Brain microvascular endothelial cell (primary cell): ENCODE data around the gene SRCIN1.

ENCODE experiments used
- DNase-seq: peaks from one replicate; pipeline ENCODE4 v3.0.0-alpha.2; 2020
- H3K27ac ChIP-seq: fragments of 250-450 bp; sonication (Bioruptor Pico); 2 replicates; pipeline ENCODE4 v1.5.1; 2020; ENCODE audit warnings: mild to moderate bottlenecking, moderate library complexity
- H3K27me3 ChIP-seq: fragments of 250-450 bp; sonication (Bioruptor Pico); replicated peaks from 2 replicates; pipeline ENCODE4 v1.5.1; 2020; ENCODE audit warnings: mild to moderate bottlenecking
- H3K36me3 ChIP-seq: fragments of 250-450 bp; sonication (Bioruptor Pico); replicated peaks from 2 replicates; pipeline ENCODE4 v1.5.1; 2020; ENCODE audit warnings: mild to moderate bottlenecking
- H3K4me3 ChIP-seq: 2 replicates; pipeline ENCODE4 v1.5.1; 2011; ENCODE audit warnings: low read depth, mild to moderate bottlenecking, control low read depth, low read length, moderate library complexity
- CTCF ChIP-seq: IDR thresholded peaks from 2 replicates; pipeline ENCODE4 v1.5.1; 2011; ENCODE audit warnings: low read depth, mild to moderate bottlenecking, moderate library complexity, low read length, control low read depth, inconsistent platforms; ENCODE audit errors: missing control alignments
- in situ Hi-C: cut with HindIII; loops from 2 replicates; pipeline ENCODE4 v1.10.0; 2017; ENCODE audit warnings: low sequenced_read_pairs, low pct_ligation_motif_present

SRCIN1 gene

GRCh38 chr17:38611872-38612376 lies 6.2 kb upstream of the SRCIN1 start:
- Histone ChIP-seq H3K27me3 (peaks cover 34% of the 10 kb centered on the region), H3K36me3 (no peaks in the 10 kb centered on the region), H3K27ac (no peak overlapping the region), H3K4me3 (no peak overlapping the region)
- TF ChIP-seq CTCF = no peak
- no peak for DNase-seq
- in situ Hi-C loops = no loop called here

GRCh38 chr17:38611070-38611786 lies 5.5 kb upstream of the SRCIN1 start:
- DNase-seq = no peak
- H3K27me3 ChIP-seq = peaks cover 41% of the 10 kb centered on the region
- H3K36me3 ChIP-seq = no peaks in the 10 kb centered on the region
- TF ChIP-seq CTCF = no peak
- in situ Hi-C loops = no loop called here
- no peak overlapping the region for H3K4me3 ChIP-seq
- no peak overlapping the region for H3K27ac ChIP-seq

GRCh38 chr17:38609280-38610031 lies 3.7 kb upstream of the SRCIN1 start:
- in situ Hi-C loops = no loop called here
- no peaks in the 10 kb centered on the region for H3K36me3 ChIP-seq
- H3K27ac ChIP-seq = no peak overlapping the region
- H3K27me3 ChIP-seq = peaks cover 47% of the 10 kb centered on the region
- no peak for DNase-seq
- peak; percentile 9 for TF ChIP-seq CTCF
- H3K4me3 ChIP-seq = no peak overlapping the region

- Histone ChIP-seq H3K36me3 (no peaks in the 10 kb centered on the region), H3K27ac (no peak overlapping the region), H3K4me3 (no peak overlapping the region), H3K27me3 (peaks cover 51% of the 10 kb centered on the region)
- in situ Hi-C loops = no loop called here
- no peak for TF ChIP-seq CTCF
- DNase-seq = no peak
Measured at GRCh38 chr17:38608648-38609047, 2.9 kb upstream of the SRCIN1 start.

- no peak for TF ChIP-seq CTCF
- H3K27me3 ChIP-seq = peaks cover 63% of the 10 kb centered on the region
- no peak overlapping the region for H3K4me3 ChIP-seq
- H3K36me3 ChIP-seq = no peaks in the 10 kb centered on the region
- in situ Hi-C loops = no loop called here
- DNase-seq = no peak
- H3K27ac ChIP-seq = no peak overlapping the region
Measured at GRCh38 chr17:38606646-38607611, 1.2 kb upstream of the SRCIN1 start.
